CD4-positive, alpha-beta T cell (primary cell): ENCODE data around the gene NEB. TPM values are rescaled to one million over a fixed set of nuclear protein-coding genes. Genes with fewer than 3 reads are reported as not detected.

Experiments
- ATAC-seq: fragments of 200-7000 bp; cut with Tn5 transposase; one replicate; pipeline ENCODE4 v1.10.0; 2022; ENCODE audit warnings: mild to moderate bottlenecking; ENCODE audit not compliant: poor library complexity
- CTCF ChIA-PET: fragments of 350-600 bp; sonication (Branson Sonifier 250); formaldehyde crosslinking; loops from one replicate; lab custom pipeline; 2021; ENCODE audit warnings: antibody characterized with exemption, inconsistent platforms; lab: Charles Lee
- POLR2A ChIA-PET: fragments of 350-600 bp; sonication (Branson Sonifier 250); formaldehyde crosslinking; loops from one replicate; lab custom pipeline; 2021; ENCODE audit warnings: antibody characterized with exemption, inconsistent platforms; lab: Charles Lee
- DNase-seq, 14 experiments: peaks; one replicate each; pipeline ENCODE4 v3.0.0-alpha.2; 2013 to 2020; ENCODE audit warnings: mixed read lengths in 2 of 14
- H3K27ac ChIP-seq, 2 donors: one replicate each; pipeline versions ENCODE4 v1.5.1 to v1.7.0; 2013; ENCODE audit warnings: low read length in 2 of 2, low read depth in 1 of 2, mild to moderate bottlenecking in 1 of 2
- H3K27me3 ChIP-seq, 2 experiments: 1 replicate in 1 of 2; 2 replicates in 1 of 2; pipeline versions ENCODE4 v1.6.1 to v1.7.0; 2013; ENCODE audit warnings: low read length in 2 of 2, control low read depth in 1 of 2, mild to moderate bottlenecking in 1 of 2, moderate library complexity in 1 of 2; ENCODE audit not compliant: insufficient read depth in 2 of 2, control insufficient read depth in 1 of 2
- H3K36me3 ChIP-seq: one replicate; pipeline ENCODE4 v1.6.1; 2013; ENCODE audit warnings: low read length, control low read depth; ENCODE audit not compliant: insufficient read depth
- H3K4me1 ChIP-seq: one replicate; pipeline ENCODE4 v1.6.1; 2013; ENCODE audit warnings: low read length, control low read depth; ENCODE audit not compliant: insufficient read depth
- H3K4me3 ChIP-seq: one replicate; pipeline ENCODE4 v1.5.1; 2013; ENCODE audit warnings: mild to moderate bottlenecking, low read length, moderate library complexity
- H3K9me3 ChIP-seq, 2 experiments: 1 replicate in 1 of 2; 2 replicates in 1 of 2; pipeline versions ENCODE4 v1.6.1 to v1.7.0; 2013; ENCODE audit warnings: low read length in 2 of 2, mild to moderate bottlenecking in 2 of 2, control low read depth in 1 of 2, moderate library complexity in 1 of 2; ENCODE audit not compliant: control insufficient read depth in 1 of 2, insufficient read depth in 1 of 2
- H3K27ac Mint-ChIP-seq: one replicate; pipeline ENCODE4 v1.8.0; 2020; ENCODE audit warnings: mixed read lengths
- H3K27me3 Mint-ChIP-seq: one replicate; pipeline ENCODE4 v1.8.0; 2021; ENCODE audit warnings: mixed read lengths
- H3K36me3 Mint-ChIP-seq: one replicate; pipeline ENCODE4 v1.8.0; 2021; ENCODE audit warnings: low read depth, mixed read lengths
- H3K4me1 Mint-ChIP-seq: one replicate; pipeline ENCODE4 v1.8.0; 2021; ENCODE audit warnings: low read depth, mixed read lengths
- H3K4me3 Mint-ChIP-seq: one replicate; pipeline ENCODE4 v1.8.0; 2020; ENCODE audit warnings: mild to moderate bottlenecking, mixed read lengths
- H3K9me3 Mint-ChIP-seq: one replicate; pipeline ENCODE4 v1.8.0; 2020; ENCODE audit warnings: mixed read lengths
- intact Hi-C, 2 experiments: fragments of 100-400 bp; cut with DNase I in 1 of 2; cut with micrococcal nuclease in 1 of 2; formaldehyde crosslinking; loops; one replicate each; pipeline versions ENCODE4 v1.15.1 to v1.9.0; 2023 to 2025; cut with DNase I, micrococcal nuclease
- total RNA-seq, 174 experiments: library from RNA in 2 of 174; stranded (reverse) in 2 of 174; gene quantifications; one replicate each; pipeline ENCODE4 v1.2.3 and lab custom pipeline; 2021 to 2026
- TF ChIP-seq, protein P1 (sequence below): fragments of 200-600 bp; IDR thresholded peaks from one replicate; pipeline ENCODE4 v1.8.0; 2022; ENCODE audit warnings: antibody characterized with exemption, mild to moderate bottlenecking

The NEB gene
- total RNA-seq, 2 experiments from 2014 or later, result 1.2 to 1.8 TPM

DNA sequence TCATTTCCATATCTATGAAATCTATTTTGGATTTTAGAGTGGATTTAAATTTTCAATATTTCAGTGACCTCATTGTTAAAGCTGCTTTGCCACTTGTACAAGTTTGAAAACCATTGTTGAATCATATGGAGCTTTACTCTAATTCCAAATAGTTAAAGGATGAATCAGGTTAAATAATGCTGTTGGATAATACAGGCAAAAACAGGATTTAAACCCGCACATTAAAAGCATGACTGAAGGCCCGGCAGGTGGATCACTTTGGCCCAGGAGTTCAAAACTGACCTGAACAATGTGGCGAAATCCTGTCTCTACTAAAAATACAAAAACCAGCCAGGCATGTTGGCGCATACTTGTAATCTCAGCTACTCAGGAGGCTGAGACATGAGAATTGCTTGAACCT lies 256.3 kb downstream of the NEB start:
- DNase-seq (no peak), ATAC-seq (no peak)
- no peaks in the 10 kb centered on the region for H3K4me1 ChIP-seq
- intact Hi-C loops, result no loop called here
- H3K4me3 ChIP-seq, result no peak overlapping the region
- H3K27ac Mint-ChIP-seq, result no peak overlapping the region
- peaks cover 5% of the 10 kb centered on the region for H3K4me1 Mint-ChIP-seq
- no peaks in the 10 kb centered on the region for H3K27me3 ChIP-seq
- ChIA-PET POLR2A (no interaction called here), CTCF (no interaction called here)
- no peak overlapping the region for H3K27ac ChIP-seq
- no peaks in the 10 kb centered on the region for H3K27me3 Mint-ChIP-seq
- peaks cover 33% of the 10 kb centered on the region for H3K36me3 ChIP-seq
- no peaks in the 10 kb centered on the region for H3K9me3 ChIP-seq
- H3K9me3 Mint-ChIP-seq, result no peaks in the 10 kb centered on the region
- no peak overlapping the region for H3K4me3 Mint-ChIP-seq
- TF ChIP-seq, protein P1, sequence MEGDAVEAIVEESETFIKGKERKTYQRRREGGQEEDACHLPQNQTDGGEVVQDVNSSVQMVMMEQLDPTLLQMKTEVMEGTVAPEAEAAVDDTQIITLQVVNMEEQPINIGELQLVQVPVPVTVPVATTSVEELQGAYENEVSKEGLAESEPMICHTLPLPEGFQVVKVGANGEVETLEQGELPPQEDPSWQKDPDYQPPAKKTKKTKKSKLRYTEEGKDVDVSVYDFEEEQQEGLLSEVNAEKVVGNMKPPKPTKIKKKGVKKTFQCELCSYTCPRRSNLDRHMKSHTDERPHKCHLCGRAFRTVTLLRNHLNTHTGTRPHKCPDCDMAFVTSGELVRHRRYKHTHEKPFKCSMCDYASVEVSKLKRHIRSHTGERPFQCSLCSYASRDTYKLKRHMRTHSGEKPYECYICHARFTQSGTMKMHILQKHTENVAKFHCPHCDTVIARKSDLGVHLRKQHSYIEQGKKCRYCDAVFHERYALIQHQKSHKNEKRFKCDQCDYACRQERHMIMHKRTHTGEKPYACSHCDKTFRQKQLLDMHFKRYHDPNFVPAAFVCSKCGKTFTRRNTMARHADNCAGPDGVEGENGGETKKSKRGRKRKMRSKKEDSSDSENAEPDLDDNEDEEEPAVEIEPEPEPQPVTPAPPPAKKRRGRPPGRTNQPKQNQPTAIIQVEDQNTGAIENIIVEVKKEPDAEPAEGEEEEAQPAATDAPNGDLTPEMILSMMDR, result no peak
- peaks cover 85% of the 10 kb centered on the region for H3K36me3 Mint-ChIP-seq

DNA sequence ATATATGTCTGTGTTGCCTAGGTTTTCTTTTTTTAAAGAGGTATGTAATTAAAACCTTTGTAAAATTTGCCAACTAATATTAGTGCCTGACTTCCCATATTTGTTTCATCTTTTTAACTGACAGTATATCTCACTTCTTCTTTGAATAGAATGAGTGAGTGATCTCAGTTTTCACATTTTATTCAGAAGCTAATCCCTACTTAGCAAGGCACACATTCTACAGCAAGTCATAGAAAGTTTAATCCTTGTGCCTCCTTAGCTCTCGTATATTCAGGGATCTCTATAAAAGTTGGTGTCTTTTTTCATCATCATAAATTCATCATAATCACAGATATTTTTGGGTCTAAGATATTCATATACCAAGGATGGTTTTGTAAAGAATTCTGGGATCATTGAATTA lies 258.0 kb downstream of the NEB start:
- DNase-seq (no peak), ATAC-seq (no peak)
- Mint-ChIP-seq H3K27me3 (no peaks in the 10 kb centered on the region), H3K36me3 (peaks cover 93% of the 10 kb centered on the region), H3K9me3 (no peaks in the 10 kb centered on the region), H3K4me3 (no peak overlapping the region), H3K4me1 (peaks cover 6% of the 10 kb centered on the region), H3K27ac (no peak overlapping the region)
- no peaks in the 10 kb centered on the region for H3K9me3 ChIP-seq
- H3K4me3 ChIP-seq, result no peak overlapping the region
- TF ChIP-seq, protein P1, result no peak
- ChIA-PET CTCF (interaction anchor here (0.6 kb wide), 2 partner anchors 18 to 40 kb away, joined by 3 to 5 read pairs; no protein-coding TSS in a partner anchor), POLR2A (no interaction called here)
- no peaks in the 10 kb centered on the region for H3K27me3 ChIP-seq
- no peaks in the 10 kb centered on the region for H3K4me1 ChIP-seq
- intact Hi-C loops, result no loop called here
- no peak overlapping the region for H3K27ac ChIP-seq
- peaks cover 35% of the 10 kb centered on the region for H3K36me3 ChIP-seq

DNA sequence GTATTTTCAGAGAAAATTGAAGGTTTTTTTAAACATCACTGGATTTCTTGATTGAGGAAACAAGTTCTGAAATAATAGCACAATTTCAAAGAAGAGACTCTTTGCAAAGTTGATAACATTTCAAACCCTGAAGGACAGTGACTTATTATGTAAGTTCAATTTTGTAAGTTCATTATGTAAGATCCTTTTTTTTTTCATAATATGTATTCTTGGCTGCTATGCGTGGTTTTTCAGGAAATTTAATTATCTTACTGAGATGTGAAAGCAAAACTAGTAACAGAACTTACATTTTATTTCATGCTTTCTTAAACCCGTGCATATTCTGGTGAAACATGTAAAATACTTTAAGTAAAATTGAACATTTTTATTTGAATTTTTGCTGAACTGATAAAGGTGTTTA lies 259.2 kb downstream of the NEB start:
- intact Hi-C loops, result no loop called here
- DNase-seq, result no peak
- CTCF ChIA-PET, result no interaction called here
- H3K9me3 Mint-ChIP-seq, result no peaks in the 10 kb centered on the region
- Histone ChIP-seq H3K9me3 (no peaks in the 10 kb centered on the region), H3K36me3 (peaks cover 43% of the 10 kb centered on the region), H3K27me3 (no peaks in the 10 kb centered on the region), H3K4me3 (no peak overlapping the region), H3K27ac (no peak overlapping the region), H3K4me1 (no peaks in the 10 kb centered on the region)
- H3K27me3 Mint-ChIP-seq, result no peaks in the 10 kb centered on the region
- no peak overlapping the region for H3K4me3 Mint-ChIP-seq
- H3K4me1 Mint-ChIP-seq, result peaks cover 7% of the 10 kb centered on the region
- H3K36me3 Mint-ChIP-seq, result peaks cover 96% of the 10 kb centered on the region
- ATAC-seq, result no peak
- POLR2A ChIA-PET, result no interaction called here
- H3K27ac Mint-ChIP-seq, result no peak overlapping the region
- TF ChIP-seq, protein P1, result no peak
